Stimulated activated CD4-positive, alpha-beta T cell treated with anti-CD3 and anti-CD28 coated beads, Interleukin-12 subunit alpha, Interleukin-12 subunit beta, amount 100 ng/mL, for 48 hours (primary cell): Measurements from ENCODE around the gene OSBPL6.
"Not testable (repeated sequence)": the region's sequence is repeated elsewhere in the genome, so short reads cannot be mapped to it uniquely, and the experiment has no call there.

Experiments used
- DNase-seq, 3 donors: peaks; one replicate each; pipeline ENCODE4 v3.0.0-alpha.2; 2020; ENCODE audit warnings: low read depth in 2 of 3, low spot score in 1 of 3

OSBPL6 gene

GRCh38 chr2:178197791-178198190 is 3.5 kb downstream of the OSBPL6 start:
- DNase-seq: no peak

GRCh38 chr2:178198441-178198840 is 4.1 kb downstream of the OSBPL6 start:
- DNase-seq: not testable (repeated sequence)

- DNase-seq: no peak
These were observed 5.0 kb downstream of the OSBPL6 start for GRCh38 chr2:178199334-178199733.

GRCh38 chr2:178200331-178200730 is 6.0 kb downstream of the OSBPL6 start:
- no peak for DNase-seq

DNA sequence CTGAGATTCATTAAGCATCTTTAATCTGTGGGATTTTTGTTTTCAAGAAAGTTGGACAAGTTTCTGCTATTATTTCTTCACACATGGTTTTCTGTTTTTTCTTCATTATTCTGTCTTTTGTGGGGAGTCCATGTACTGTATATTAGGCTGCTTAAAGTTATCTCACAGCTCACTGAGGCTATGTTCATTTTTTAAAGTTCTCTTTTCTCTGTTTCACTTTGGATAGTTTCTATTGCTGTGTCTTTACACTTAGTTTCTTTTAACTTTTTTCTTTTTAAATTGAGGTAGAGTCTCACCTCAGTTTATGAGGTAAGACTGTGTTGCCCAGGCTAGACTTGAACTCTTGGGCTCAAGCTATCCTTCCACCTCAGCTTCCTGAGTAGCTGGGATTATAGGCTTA is 8.6 kb downstream of the OSBPL6 start:
- no peak for DNase-seq

DNA sequence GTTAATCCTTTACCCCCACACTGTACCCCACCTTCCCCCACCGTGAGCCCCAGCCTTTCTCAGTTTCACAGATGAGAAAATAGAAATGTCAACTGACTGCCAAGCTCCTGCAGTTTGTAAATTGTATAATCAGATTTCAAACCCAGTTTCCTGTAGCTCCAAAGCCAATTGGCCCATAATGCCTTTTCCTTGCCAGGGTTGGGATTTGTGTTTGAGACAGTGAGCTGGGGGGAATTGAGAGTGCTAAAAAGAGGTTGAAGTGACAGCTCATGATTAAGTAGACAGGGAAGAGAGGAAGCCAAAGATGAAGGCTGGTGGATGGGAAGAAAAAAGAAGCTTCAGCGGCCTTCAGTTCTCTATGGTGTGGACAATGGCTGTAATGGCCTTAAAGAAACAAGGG is 10.7 kb downstream of the OSBPL6 start:
- DNase-seq: no peak

GRCh38 chr2:178205853-178206521 is 11.7 kb downstream of the OSBPL6 start:
- DNase-seq: no peak

DNA sequence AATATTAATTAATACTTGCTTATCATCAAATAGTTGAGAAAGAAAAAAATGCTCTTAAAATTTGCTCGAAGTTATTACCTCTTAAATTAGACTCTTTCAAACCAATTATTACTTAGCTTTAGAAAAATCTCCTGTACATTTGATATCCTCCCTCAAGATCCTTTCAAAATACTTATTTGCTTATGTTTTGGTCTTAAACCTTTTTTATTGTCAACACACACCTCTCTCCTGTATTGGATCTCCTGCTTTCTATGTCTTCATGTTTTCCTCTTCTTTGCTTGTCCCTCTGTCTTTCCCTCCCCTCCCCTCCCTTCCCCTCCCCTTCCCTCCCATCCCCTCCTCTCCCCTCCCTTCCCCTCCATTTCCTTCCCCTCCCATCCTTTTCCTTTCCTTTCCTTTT is 14.0 kb downstream of the OSBPL6 start:
- DNase-seq: no peak

- DNase-seq: no peak
These were observed 14.5 kb downstream of the OSBPL6 start for GRCh38 chr2:178208817-178209216.

DNA sequence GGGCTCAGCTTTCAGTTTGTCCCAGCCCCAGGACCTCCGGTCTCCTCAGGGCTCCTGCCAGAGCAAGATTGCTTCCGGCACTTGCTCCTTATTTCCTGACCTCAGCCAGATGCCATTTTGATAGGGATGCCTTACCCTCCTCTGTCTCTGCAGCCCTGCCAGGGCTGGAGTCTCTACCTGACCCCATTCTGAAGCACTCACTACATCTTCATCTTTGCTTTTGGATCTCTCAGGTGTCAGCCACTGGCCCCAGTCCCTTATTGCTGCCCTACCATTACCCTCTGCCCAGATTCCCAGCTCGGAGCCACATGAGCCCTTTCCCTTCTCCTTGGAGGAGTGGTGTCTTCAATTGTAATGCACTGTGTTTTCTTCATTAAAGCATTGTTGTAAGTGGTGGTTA is 17.1 kb downstream of the OSBPL6 start:
- no peak for DNase-seq

DNA sequence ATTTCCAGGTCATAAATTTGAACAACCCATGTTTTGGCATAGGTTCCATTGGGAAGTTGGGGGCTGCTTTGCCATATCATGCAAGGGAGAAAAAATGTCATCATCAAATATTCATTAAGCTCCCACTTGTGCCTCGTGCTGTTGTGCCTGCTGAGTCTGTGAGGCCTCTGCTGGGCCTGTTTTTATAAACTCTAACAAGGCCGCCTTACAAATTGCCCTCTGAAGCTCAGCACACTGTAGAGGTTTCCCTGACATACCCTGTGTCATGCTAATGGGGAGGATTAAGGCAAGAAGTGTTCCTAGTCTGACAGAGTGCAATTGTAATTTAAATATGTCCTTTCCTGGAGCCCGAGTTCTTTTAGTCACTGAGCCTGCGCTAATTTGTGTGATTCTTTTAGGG is 17.6 kb downstream of the OSBPL6 start:
- DNase-seq: no peak

GRCh38 chr2:178213991-178214390 is 19.7 kb downstream of the OSBPL6 start:
- no peak for DNase-seq

GRCh38 chr2:178219247-178219646 is 24.9 kb downstream of the OSBPL6 start:
- DNase-seq: no peak

DNA sequence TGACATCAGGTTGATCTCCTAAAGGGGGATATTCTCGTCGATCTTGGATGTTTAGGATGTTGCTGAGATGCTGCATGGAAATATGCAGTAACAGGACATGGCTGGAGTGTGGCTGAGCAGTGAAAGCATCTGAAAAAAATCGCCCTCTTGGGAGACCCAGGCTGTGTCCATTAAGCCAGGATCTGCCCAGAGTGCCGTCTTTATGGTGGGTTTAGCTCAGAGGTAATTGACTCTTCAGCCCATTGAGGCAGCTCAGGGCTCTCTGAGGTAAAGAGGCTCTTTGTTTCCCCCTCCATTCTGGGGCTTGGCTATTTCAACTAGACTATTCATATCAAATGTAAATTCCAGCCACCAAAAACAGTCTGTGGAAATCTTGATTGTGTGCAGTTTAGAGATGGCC is 26.5 kb downstream of the OSBPL6 start:
- DNase-seq: no peak

DNA sequence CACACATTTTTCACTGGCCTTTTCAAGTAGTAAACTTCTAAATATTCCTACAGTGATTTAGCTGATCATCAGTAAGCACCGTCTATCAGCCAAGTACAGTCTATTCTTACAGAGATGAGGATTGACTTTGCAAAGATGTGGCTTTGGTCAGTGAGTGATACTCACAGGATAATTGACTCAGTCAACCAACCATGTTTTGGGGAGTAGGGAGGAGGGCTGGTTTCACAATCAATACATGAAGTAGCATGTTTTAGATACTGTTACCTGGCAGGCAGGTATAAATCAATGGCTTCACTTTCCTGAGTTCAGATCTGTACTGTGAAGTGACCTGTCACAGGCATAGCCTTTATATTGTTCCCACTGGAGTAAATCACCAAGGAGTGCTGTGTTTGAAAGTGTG is 27.2 kb downstream of the OSBPL6 start:
- DNase-seq: no peak

- no peak for DNase-seq
These were observed 29.5 kb downstream of the OSBPL6 start for GRCh38 chr2:178223806-178224205.

GRCh38 chr2:178225006-178225805 is 30.9 kb downstream of the OSBPL6 start:
- DNase-seq: no peak

DNA sequence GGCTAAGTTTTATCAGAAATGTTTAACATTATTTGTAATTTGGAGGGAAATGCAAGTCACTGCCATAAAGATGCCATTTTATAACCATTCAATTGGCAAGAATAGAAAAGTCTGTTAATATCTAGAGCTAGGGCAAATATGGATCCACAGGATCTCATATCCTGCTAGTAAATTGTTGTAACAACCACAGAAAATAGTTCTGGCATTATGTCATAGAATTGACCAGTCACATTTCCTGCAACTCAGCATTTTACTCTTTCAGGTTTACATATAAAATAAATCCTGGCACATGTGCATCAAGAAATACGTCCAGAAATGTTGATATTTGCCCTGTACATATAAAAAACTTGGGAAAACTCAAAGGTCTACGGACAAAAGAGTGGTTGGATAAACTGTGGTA is 32.9 kb downstream of the OSBPL6 start:
- no peak for DNase-seq

- DNase-seq: no peak
These were observed 35.6 kb downstream of the OSBPL6 start for GRCh38 chr2:178229927-178230326.

- DNase-seq: no peak
These were observed 36.1 kb downstream of the OSBPL6 start for GRCh38 chr2:178230396-178230795.

DNA sequence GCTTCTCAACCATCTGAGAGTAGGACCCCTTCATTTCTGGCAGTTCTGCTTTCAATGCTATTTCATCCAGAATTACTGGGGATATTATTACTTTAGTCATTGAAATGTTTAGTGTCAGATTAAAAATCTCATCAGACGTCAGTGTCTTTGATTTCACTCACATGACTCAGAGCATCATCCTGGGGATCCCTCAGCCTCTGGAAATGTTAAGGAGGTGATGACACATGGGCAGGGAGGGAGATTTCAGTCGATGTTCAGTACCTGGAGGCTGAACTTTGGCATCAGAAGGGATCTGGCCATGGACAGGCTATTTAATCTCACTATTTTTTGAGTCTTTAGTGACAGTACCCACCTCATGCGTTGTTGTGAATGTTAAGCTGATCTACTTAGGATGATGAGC is 39.1 kb downstream of the OSBPL6 start:
- DNase-seq: no peak

- DNase-seq: no peak
These were observed 40.3 kb downstream of the OSBPL6 start for GRCh38 chr2:178234648-178235047.
